22Rv1 (cell line): ENCODE data around the gene ZBTB7C.

Source experiments
- H3K27ac ChIP-seq: fragments of 450-650 bp; 2 replicates; pipeline ENCODE4 v1.5.1; 2017
- CTCF ChIP-seq: fragments of 450-650 bp; IDR thresholded peaks from 2 replicates; pipeline ENCODE4 v1.5.1; 2017; ENCODE audit warnings: mild to moderate bottlenecking
- ZFX ChIP-seq: fragments of 450-650 bp; IDR thresholded peaks from 2 replicates; pipeline ENCODE4 v1.6.1; 2017; ENCODE audit warnings: antibody characterized with exemption, borderline replicate concordance

ZBTB7C gene

GRCh38 chr18:48164116-48164515 is 245.1 kb downstream of the ZBTB7C start:
- TF ChIP-seq ZFX, result no peak
- no peak for TF ChIP-seq CTCF
- H3K27ac ChIP-seq, result no peak overlapping the region

DNA sequence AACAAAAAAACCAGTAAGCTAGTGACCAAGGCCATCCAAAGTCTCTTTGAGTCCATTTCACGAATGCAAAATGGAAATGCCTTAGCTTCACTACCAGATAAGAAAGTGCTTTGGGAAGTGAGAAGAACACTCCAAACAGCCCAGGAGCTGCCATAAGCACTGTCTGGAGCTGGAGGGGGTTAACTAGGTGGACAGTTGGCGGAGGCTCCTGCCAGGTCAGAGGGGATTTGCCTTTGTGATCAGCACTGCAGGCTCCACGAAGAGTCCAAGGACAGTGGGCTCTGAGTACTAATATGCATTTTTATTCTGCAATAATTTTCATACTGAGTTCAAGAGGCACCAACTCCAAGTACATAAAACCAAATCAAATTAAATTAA is 245.5 kb downstream of the ZBTB7C start:
- H3K27ac ChIP-seq, result no peak overlapping the region

DNA sequence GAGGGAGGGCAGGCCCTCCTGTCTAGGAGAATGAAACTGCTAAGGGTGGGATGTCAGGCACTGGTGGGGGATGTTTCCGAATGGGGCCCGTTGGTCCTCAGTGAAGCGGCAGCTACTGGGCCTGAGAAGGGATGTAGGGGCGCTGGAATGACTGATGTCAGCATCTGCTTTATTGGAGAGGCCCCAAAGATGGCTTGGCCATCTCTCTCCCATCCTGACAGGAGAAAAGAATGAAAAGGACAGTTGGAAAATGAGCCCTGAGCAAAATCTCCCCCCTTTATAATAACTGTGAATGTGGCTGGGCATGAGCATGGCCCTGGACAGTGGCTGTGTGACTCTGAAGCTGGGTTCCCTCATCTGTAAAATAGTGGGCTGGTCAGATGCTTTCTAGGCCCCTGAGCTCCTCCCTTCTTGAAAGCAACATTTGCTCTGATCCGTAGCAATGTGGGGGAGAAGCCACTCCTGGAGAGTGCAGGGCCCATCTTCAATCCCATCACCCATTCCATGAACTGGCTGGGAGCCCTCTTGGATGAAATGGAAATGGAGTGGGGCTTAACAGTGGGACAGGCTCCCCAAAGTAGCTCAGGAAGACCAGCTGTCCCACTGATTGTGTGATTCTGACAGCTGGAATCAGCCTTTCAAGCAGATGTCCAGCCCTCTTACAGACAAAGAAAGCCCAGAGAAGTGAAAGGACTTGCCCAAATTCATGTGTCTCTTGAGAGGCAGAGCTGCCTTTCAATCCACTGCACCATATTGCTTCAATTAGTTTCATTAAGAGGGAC is 246.0 kb downstream of the ZBTB7C start:
- no peak overlapping the region for H3K27ac ChIP-seq
- TF ChIP-seq CTCF (no peak), ZFX (no peak)

More for the DNA sequence above, 245.5 kb downstream of the ZBTB7C start:
- no peak for TF ChIP-seq CTCF
- no peak for TF ChIP-seq ZFX

DNA sequence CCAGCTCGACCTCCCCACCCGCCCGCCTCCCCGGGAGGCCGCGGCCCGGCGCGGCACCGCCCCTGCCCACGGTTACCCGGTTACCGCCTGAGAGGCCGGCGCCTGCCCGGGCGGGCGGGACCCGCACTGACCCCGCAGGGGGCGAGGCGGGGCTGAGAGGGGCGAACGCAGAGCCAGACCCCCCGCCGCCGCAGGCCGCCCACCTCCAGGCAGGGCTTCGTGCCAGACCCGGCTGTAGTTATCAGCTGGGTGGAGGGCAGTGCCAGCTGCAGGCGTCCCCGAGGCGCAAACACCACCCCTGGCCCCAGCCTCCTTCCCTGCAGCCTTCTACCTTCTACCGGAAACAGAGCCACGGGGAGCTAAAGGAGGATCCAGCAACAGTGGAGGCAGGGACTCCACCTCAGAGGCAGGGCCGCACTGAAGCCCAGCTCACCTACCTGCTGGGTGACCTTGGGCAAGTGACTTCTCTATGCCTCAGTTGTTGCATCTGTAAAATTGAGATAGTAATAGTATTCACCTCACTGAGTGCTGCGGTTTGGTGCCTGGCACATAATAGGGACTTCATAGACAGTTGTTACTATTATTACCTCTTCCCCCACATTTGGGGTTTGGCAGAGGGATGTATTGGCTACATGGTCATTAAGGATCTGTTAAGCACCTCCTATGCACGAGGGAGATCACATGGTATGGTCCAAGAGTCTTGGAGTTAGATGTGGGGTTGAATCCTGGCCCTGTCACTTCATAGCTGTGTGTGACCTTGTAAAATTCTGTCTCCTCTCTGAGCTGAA is 247.1 kb downstream of the ZBTB7C start:
- no peak overlapping the region for H3K27ac ChIP-seq
- TF ChIP-seq CTCF, result no peak
- no peak for TF ChIP-seq ZFX

DNA sequence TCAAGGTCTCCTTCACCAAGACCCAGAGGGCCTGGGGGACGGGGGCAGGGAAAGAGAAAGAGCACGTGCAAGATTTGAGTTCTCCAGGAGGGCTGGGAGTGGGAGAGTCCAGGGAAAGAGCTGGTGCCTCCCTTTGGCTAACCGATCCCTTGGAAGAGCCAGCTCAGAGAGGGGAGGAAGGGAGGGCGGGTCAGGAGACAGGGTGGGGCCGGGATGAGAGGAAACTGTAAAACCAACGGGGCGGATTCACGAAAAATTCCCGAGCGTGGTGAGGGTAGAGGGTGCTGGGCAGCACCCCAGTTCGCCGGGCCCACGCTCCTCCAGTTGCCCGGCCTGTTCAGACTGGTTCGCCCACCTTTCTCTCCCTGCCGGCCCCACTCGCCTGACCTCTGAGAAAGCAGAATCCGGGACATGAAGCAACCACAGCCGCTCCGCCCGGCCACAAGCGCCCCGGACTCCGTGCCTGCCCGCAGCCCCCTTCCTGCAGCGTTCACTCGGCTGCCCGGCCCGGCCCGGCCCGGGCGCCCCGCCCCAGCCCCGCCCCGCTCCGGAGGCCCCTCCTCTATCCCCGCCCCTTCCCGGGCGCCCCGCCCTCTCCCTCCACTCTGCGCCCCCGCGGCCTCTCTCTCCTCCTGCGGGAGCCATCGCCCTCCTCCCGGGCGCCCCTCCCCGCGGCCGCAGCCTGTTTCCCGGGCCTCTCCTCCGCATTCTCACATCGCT is 247.8 kb downstream of the ZBTB7C start:
- H3K27ac ChIP-seq, result no peak overlapping the region
- no peak for TF ChIP-seq ZFX
- no peak for TF ChIP-seq CTCF

DNA sequence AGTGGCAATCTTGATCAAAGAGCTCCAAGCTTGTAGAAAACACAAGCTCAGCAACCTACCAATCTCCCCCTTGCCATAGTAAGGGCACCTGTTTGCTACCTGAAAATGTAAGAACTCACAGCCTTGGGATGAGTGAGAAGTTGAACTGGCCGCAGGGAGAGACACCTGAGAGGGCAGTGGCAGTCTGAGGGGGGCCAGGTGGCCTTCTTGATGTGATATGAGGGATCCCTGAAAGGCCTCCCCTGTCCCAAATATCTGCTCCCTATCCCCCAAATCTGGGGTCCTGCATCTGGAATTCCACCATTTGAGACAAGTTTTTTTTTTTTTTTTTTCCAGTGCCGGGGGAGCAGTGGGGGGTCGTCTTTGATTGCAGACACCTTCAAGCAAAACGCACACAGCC is 248.6 kb downstream of the ZBTB7C start:
- TF ChIP-seq CTCF (no peak), ZFX (no peak)
- no peak overlapping the region for H3K27ac ChIP-seq

GRCh38 chr18:48159816-48160215 is 249.4 kb downstream of the ZBTB7C start:
- no peak for TF ChIP-seq CTCF

More at GRCh38 chr18:48159816-48160215, 249.4 kb downstream of the ZBTB7C start:
- H3K27ac ChIP-seq, result no peak overlapping the region
